ENCODE results near the gene MAPK10.

The MAPK10 gene

DNA sequence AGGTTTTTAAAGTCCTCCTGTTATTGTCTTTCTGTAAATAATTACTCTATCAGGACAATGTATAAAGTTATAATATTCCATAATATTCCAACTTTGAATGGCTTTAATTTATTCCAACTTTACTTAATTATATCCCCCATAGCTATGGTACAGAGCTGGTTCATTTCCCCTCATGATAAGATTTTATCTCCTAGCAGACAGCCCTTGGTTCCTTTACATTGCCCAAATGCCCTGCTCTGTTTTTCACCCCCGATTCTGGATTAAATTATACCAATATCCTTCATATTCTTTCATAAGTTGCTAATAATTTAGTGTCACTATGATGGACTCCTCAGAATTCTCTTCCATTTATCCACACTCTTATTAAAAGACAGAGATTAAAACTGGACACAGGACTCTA is 340.5 kb downstream of the MAPK10 start:
- no peak for TF ChIP-seq CTCF (IDR thresholded peaks at IDR 0.05; ENCODE audit: insufficient read depth, low read depth, low read length, missing control alignments)
- no peak for DNase-seq (ENCODE audit: low read depth)
- H3K4me3 ChIP-seq (ENCODE audit: low read depth, low read length): no peak overlapping the region

- H3K4me3 ChIP-seq (ENCODE audit: low read depth, low read length): no peak overlapping the region
- no peak for DNase-seq (ENCODE audit: low read depth)
- no peak for TF ChIP-seq CTCF (IDR thresholded peaks at IDR 0.05; ENCODE audit: insufficient read depth, low read depth, low read length, missing control alignments)
Observed at GRCh38 chr4:86015412-86016350, 344.2 kb downstream of the MAPK10 start.

DNA sequence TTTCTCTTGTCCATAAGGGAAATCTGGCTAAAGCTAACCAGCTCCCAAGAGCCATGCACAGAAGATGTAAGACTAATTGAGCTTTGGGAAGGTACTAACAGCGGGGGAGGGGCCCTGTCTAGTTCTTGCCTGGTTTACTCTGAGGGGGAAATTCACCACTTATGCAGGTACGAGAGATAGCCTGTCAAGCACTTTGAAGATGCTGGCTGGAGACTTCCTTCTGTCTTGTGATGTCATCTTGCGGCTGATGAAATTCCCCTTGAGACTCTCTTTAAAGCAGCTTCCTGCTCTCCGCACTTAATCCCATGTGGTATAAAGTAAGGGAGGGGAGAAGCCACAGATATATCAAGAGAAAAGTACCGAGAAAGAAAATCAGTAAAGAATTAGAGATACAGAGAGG is 345.3 kb downstream of the MAPK10 start:
- no peak for TF ChIP-seq CTCF (IDR thresholded peaks at IDR 0.05; ENCODE audit: insufficient read depth, low read depth, low read length, missing control alignments)
- peak; percentile 73 for DNase-seq (ENCODE audit: low read depth)
- H3K4me3 ChIP-seq (ENCODE audit: low read depth, low read length): no peak overlapping the region

DNA sequence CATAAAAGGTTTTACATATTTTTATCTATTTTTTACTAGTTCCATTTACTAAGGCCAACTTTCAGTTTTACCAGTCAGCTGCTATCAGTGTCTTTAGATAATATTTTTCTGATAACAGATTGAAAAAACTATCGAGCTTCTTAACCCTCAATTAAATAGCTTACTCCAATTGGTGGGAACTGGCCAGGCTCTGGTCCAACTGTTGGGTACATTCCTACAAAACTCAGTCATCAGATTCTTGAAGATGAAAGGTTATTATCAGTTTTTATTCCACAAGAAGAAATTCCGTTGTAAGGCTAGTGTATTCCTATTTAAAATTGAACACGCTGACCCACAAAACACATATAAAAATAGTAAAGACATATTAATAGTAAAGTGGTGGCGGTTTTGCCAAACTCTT is 346.2 kb downstream of the MAPK10 start:
- no peak overlapping the region for H3K4me3 ChIP-seq (ENCODE audit: low read depth, low read length)
- no peak for DNase-seq (ENCODE audit: low read depth)

GRCh38 chr4:86011117-86011516 is 348.7 kb downstream of the MAPK10 start:
- no peak for DNase-seq (ENCODE audit: low read depth)
- no peak overlapping the region for H3K4me3 ChIP-seq (ENCODE audit: low read depth, low read length)

More for the DNA sequence above, 346.2 kb downstream of the MAPK10 start:
- TF ChIP-seq CTCF (IDR thresholded peaks at IDR 0.05; ENCODE audit: insufficient read depth, low read depth, low read length, missing control alignments): no peak

DNA sequence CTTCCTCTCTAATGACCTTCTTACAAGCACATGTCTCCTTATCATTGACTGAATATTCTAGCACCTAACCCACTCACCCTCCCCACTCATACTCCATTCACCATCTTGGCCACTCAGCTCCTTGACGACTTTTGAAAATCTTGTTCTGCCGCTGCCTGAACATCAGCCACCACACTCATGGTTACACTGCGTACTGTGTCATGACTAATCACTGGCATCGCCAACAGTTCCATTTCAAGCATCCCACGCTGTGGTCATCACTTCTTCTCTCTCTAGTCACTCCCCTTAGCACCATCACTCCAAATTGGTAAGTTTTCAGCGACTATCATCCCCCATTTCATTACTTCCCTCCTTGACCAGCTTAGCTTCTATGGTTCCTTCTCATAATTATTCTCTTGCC is 352.8 kb downstream of the MAPK10 start:
- no peak overlapping the region for H3K4me3 ChIP-seq (ENCODE audit: low read depth, low read length)

More at GRCh38 chr4:86011117-86011516, 348.7 kb downstream of the MAPK10 start:
- no peak for TF ChIP-seq CTCF (IDR thresholded peaks at IDR 0.05; ENCODE audit: insufficient read depth, low read depth, low read length, missing control alignments)

More for the DNA sequence above, 352.8 kb downstream of the MAPK10 start:
- DNase-seq (ENCODE audit: low read depth): no peak
- no peak for TF ChIP-seq CTCF (IDR thresholded peaks at IDR 0.05; ENCODE audit: insufficient read depth, low read depth, low read length, missing control alignments)
